Activated naive CD4-positive, alpha-beta T cell (primary cell): ENCODE results near the gene WDR44.
"Not testable (repeated sequence)": the region's sequence is repeated elsewhere in the genome, so short reads cannot be mapped to it uniquely, and the experiment has no call there.

ENCODE experiments used
- DNase-seq, 4 experiments: peaks; one replicate each; lab custom pipeline; 2025; lab: John Stamatoyannopoulos, UW

The WDR44 gene

GRCh38 chrX:118345464-118346257 is at the start of gene WDR44:
Gene WDR44 (plus strand): TSS chrX:118346106. CDS start chrX:118346504, 398 bp downstream.
- peak; percentile 69 to 89 (median 76) for DNase-seq

DNA sequence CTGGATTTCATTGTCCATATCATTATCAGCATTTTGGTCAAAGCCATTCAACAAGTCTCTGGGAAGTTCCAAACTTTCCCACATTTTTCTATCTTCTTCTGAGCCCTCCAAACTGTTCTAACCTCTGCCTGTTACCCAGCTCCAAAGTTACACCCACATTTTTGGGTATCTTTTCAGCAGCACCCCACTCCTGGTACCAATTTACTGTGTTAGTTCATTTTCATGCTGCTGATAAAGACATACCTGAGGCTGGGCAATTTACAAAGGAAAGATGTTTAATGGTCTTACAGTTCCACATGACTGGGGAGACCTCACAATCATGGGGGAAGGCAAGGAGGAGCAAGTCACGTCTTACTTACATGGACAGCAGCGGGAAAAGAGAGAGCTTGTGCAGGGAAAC is 40.1 kb upstream of the WDR44 start:
- DNase-seq: not testable (repeated sequence)

DNA sequence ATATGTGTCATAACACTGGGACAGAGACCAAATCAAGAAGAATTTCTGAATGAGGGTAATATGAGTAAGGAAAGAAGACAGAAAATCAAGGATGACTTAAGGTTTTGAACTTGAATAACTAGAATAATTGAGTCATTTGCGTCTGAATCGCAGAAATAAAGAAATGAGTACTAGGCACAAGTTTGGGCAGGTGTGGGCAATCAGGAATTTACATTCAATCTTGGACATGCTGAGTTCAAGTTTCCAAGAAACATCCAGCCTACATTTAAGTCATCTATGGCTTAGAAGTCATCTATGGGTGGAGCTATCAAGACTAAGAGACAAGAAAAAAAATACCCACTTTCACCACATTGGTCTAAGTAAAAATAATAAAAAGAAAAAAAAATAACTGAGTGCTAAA is 30.4 kb upstream of the WDR44 start:
- DNase-seq: no peak

DNA sequence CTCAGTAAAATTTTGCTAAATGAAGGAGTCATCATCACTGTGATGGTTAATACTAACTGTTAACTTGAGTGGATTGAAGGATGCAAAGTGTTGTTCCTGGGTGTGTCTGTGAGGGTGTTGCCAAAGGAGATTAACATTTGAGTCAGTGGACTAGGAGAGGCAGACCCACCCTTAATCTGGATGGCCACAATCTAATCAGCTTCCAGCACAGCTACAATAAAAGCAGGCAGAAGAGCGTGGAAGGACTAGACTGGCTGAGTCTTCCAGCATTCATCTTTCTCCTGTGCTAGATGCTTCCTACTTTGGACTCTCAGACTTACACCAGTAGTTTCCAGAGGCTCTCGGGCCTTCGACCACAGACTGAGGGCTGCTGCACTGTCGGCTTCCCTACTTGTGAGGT is 21.3 kb upstream of the WDR44 start:
- no peak for DNase-seq

DNA sequence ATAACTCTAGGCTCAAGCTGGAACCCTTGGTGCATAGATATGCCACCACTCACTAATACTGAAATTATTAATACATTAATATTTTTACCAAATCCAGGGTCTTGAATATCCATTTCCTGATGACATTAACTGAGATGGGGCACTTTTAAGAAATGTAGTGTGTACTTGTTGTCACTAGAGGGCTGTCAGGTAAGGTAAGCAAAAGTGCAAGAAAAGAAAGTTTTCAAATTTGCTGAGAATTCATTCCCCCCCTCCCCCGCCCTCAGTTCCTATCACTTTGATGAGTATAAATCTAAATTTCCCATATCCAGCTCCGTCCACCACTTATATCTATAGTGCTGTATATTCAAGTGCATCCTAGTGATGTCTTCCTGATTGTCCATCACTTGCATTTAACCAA is 20.5 kb upstream of the WDR44 start:
- no peak for DNase-seq

GRCh38 chrX:118329175-118329574 is 16.7 kb upstream of the WDR44 start:
- DNase-seq: no peak

DNA sequence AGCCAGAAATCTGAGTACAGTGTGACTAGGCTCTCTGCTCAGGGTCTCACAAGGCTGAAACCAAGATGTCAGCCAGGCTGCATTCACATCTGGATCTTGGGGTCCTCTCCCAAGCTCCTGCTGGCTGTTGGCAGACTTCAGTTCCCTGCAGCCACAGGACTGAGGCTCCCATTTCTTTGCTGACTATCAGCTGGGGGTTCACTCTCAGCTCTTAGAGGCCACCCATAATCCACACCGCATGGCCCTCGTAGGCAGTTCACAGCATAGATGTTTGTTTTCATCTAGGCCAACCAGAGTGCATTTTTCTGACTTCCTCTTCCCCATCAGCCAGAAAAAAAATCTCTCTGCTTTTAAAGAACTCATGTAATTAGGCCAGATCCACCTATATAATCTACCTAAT is 8.2 kb upstream of the WDR44 start:
- DNase-seq: no peak

DNA sequence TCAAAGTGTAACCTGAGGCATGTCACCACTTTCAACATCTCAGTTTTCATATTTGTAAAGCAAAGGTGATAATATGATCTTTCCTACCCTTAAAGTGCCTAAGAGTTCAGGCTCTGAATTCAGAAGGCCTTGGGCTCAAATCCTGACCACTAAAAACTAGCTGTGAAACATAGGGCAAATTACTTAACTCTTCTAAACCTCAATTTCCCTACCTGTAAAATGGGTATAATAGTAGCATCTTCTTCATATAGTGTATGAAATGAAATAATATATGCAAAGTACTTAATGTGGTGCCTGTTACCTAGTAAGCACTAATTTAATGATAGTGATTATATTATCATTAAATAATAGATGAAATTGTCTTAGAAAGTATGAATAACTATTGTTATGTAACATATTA is 7.0 kb upstream of the WDR44 start:
- no peak for DNase-seq

GRCh38 chrX:118345045-118345463 is 852 bp upstream of the WDR44 start:
- no peak for DNase-seq

GRCh38 chrX:118346258-118347094 is 570 bp downstream of the WDR44 start:
- DNase-seq: peak in 3 of 4 experiments; percentile 33 to 41 (median 34)

DNA sequence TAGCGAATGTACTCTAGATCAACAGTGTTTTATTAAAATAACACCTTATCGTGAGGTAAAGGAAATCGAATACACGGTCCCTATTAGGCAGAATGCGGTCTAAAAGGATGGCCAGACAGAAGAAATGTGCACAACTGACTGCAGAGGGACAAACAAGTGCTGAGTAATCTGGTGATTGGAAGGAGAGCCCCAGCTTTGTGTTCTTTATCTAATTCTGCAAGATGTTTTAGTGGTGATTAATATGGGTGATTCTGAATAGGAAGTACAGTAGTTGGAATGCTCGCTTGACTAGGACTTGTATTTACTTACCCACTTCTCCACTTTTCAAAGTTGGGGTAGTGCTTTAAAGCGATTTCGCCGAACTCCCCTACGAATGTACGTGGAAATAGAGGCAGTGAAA is 1.2 kb downstream of the WDR44 start:
- DNase-seq: no peak

DNA sequence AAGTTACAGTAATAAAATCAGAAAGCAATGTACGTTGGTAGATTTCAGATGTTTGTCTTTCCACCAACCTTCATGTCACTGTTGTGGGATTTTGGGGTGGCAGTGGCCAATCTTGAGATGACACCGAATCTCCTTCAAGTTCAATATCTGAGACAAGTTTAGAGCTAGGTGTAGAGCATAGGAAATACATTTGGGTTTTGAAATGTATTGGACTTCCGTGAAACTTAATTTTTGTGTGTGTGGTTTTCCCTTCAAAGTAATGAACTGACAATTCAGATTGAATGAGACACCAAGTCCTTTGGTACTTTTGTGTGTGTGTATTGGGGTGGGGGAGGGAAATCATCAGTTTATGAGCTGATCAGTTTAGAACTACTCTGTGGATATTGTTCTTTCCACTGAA is 1.8 kb downstream of the WDR44 start:
- DNase-seq: no peak

- DNase-seq: no peak
Observed at GRCh38 chrX:118348186-118348810, 2.4 kb downstream of the WDR44 start.

DNA sequence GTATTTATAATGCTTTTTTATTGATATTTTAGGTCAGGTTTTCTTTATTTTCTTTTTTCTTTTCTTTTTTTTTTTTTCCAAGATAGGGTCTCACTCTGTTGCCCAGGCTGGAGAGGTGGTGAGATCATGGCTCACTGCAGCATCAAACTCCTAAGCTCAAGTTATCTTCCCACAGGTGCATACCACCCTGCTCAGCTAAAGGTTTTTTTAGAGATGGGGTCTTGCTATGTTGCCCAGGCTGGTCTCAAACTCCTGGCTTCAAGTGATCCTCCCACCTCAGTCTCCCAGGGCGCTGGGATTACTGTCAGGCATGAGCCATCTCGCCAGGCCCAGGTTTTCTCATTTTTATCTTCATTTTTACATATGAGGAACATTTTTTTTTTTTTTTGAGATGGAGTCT is 3.3 kb downstream of the WDR44 start:
- DNase-seq: no peak

- no peak for DNase-seq
Observed at GRCh38 chrX:118350221-118350620, 4.3 kb downstream of the WDR44 start.

DNA sequence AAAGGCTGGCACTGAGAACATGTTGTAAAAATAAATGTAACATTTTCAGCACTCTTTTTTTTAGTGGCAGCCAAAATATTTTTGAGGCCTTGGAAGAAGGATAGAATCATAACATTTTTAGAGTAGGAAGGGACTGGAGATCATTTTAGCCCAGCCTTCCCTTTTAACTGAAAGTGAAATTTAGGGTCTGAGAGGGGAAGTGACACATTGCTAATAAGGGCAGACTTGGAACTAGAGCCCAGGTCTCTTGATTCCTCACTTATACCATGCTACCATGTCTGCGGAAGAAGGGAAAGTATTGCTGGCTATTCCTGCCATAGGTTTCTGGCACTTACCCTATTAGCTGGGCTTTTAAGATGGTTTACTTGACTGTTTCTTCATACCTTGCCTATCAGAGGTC is 4.8 kb downstream of the WDR44 start:
- no peak for DNase-seq

DNA sequence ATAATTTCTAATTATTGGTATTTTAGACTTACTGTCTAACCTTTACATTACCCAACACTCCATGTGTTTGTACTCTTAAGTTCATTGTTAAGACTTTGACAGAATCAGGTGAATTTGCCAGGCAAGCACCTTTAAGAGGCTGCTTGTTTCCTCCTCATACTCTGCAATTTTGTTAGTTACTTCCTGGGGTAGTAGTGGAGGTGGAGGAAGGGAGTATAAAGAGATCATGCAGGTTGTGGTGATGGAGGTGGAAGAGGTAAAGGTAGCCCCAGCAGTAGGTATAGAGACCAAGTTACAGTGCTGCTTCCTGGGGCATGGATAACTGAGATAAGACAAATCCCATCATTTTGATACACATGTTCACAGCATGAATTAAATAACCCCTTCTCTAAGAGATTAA is 6.7 kb downstream of the WDR44 start:
- no peak for DNase-seq

DNA sequence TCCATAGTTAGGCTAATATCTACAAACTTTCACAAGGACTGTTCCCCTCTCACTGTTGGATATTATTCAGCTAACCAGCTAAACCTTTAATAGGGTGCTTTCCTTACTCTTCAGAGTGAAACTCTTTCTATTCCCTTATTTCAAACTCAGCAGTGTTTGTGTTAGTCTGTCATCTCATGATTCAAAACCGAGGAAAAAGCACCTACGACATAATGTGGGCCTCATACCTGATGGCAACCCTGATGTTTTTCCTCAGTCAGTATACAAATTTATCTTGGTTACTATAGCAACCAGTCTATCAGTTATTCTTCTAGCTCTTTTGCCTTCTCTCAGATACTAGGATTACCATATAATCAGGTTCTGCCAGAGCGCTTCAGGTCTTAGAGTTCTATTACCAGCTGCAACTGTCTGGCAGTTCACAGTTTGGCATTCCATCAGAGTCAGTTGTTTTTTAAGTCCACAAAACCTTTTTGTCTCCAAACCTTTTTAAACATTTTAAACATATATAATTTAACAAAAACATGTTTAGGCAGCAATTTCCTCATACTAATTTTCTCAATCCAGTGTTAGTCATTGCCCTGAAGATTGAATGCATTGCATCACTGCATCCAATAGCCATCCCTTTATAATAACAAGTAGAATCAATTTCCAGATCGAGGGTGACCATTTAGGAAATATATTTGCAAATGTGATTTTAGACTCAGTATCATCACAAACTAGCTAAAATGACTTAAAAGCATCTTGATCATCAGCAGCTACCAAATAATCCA is 7.4 kb downstream of the WDR44 start:
- no peak for DNase-seq

- no peak for DNase-seq
Observed at GRCh38 chrX:118355225-118355920, 9.5 kb downstream of the WDR44 start.

GRCh38 chrX:118356154-118356701 is 10.3 kb downstream of the WDR44 start:
- DNase-seq: no peak
